Stimulated activated naive CD8-positive, alpha-beta T cell treated with anti-CD3 and anti-CD28 coated beads, Interleukin-15, amount 100 ng/mL, for 72 hours (primary cell): ENCODE results near the gene ARID1B.

Experiments used
- ATAC-seq: fragments of 150-1000 bp; cut with Tn5 transposase; 2 replicates; pipeline ENCODE4 v1.10.0; 2021; ENCODE audit warnings: mild to moderate bottlenecking, moderate library complexity
- DNase-seq, 2 donors: peaks; one replicate each; pipeline ENCODE4 v3.0.0; 2021 to 2022
- H3K27ac Mint-ChIP-seq, 2 donors: one replicate each; pipeline ENCODE4 v1.8.0; 2022; ENCODE audit warnings: mild to moderate bottlenecking in 2 of 2, mixed read lengths in 2 of 2, moderate library complexity in 2 of 2
- H3K27me3 Mint-ChIP-seq: one replicate; pipeline ENCODE4 v1.8.0; 2022; ENCODE audit warnings: mixed read lengths
- H3K4me1 Mint-ChIP-seq: one replicate; pipeline ENCODE4 v1.8.0; 2022; ENCODE audit warnings: mild to moderate bottlenecking, mixed read lengths
- H3K4me3 Mint-ChIP-seq, 2 donors: one replicate each; pipeline ENCODE4 v1.8.0; 2022; ENCODE audit warnings: mild to moderate bottlenecking in 2 of 2, mixed read lengths in 2 of 2, moderate library complexity in 1 of 2
- H3K9me3 Mint-ChIP-seq, 2 donors: one replicate each; pipeline ENCODE4 v1.8.0; 2022; ENCODE audit warnings: mixed read lengths in 2 of 2

Gene ARID1B

DNA sequence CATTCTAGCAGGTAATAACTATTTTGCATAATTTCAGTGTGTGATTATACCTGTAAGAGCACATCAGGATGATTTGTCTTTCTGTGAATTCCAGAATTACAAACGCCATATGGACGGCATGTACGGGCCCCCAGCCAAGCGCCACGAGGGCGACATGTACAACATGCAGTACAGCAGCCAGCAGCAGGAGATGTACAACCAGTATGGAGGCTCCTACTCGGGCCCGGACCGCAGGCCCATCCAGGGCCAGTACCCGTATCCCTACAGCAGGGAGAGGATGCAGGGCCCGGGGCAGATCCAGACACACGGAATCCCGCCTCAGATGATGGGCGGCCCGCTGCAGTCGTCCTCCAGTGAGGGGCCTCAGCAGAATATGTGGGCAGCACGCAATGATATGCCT, 423.4 kb downstream of the ARID1B start:
- no peak for DNase-seq
- Mint-ChIP-seq H3K27me3 (no peaks in the 10 kb centered on the region), H3K9me3 (no peaks in the 10 kb centered on the region), H3K27ac (no peak overlapping the region), H3K4me3 (no peak overlapping the region), H3K4me1 (no peaks in the 10 kb centered on the region)
- ATAC-seq: no peak

DNA sequence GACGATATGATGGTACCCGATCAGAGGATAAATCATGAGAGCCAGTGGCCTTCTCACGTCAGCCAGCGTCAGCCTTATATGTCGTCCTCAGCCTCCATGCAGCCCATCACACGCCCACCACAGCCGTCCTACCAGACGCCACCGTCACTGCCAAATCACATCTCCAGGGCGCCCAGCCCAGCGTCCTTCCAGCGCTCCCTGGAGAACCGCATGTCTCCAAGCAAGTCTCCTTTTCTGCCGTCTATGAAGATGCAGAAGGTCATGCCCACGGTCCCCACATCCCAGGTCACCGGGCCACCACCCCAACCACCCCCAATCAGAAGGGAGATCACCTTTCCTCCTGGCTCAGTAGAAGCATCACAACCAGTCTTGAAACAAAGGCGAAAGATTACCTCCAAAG, 423.9 kb downstream of the ARID1B start:
- H3K27ac Mint-ChIP-seq: peak overlapping the region in 1 of 2 donors; percentile 51
- H3K4me1 Mint-ChIP-seq: no peaks in the 10 kb centered on the region
- H3K9me3 Mint-ChIP-seq: no peaks in the 10 kb centered on the region
- ATAC-seq: no peak
- H3K4me3 Mint-ChIP-seq: no peak overlapping the region
- DNase-seq: no peak
- no peaks in the 10 kb centered on the region for H3K27me3 Mint-ChIP-seq

DNA sequence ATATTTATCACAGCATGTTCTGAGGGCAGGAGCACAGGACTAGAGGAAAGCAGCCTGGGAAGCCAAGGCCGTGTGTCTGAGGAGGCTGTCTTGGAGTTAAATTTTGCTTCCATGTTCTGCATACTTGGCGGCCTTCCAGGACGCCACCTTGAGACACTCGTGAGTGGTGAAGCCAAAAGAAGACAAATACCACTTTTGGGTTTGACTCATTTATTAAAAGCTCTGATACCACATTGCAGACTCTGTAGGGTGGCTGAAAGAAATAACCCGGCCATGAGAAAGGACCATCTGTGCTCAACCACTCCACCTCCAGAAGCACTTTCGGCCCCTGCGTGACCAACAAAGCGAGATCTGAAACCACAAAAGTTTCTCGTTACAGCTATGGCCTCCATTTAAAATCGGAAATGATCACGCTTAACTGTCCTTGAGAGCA, 426.1 kb downstream of the ARID1B start:
- H3K9me3 Mint-ChIP-seq: no peaks in the 10 kb centered on the region
- DNase-seq (no peak), ATAC-seq (no peak)
- no peak overlapping the region for H3K27ac Mint-ChIP-seq
- H3K27me3 Mint-ChIP-seq: no peaks in the 10 kb centered on the region
- H3K4me1 Mint-ChIP-seq: no peaks in the 10 kb centered on the region
- H3K4me3 Mint-ChIP-seq: no peak overlapping the region

DNA sequence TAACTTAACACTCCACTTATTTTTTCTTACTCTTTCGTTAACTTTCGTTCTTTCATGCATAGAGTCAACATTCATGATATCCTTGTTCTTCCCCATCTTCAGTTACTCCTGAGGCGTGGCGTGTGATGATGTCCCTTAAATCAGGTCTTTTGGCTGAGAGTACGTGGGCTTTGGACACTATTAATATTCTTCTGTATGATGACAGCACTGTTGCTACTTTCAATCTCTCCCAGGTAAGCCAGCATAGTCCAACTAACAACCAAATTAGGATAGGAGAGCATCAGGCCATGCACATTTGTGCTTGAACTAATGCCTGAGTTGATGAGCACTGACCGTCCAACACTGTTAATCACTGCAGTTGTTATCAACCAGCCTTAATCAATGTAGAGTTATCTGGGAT, 426.6 kb downstream of the ARID1B start:
- no peak for ATAC-seq
- no peaks in the 10 kb centered on the region for H3K9me3 Mint-ChIP-seq
- no peak overlapping the region for H3K27ac Mint-ChIP-seq
- no peak overlapping the region for H3K4me3 Mint-ChIP-seq
- no peak for DNase-seq
- H3K4me1 Mint-ChIP-seq: no peaks in the 10 kb centered on the region
- H3K27me3 Mint-ChIP-seq: no peaks in the 10 kb centered on the region

DNA sequence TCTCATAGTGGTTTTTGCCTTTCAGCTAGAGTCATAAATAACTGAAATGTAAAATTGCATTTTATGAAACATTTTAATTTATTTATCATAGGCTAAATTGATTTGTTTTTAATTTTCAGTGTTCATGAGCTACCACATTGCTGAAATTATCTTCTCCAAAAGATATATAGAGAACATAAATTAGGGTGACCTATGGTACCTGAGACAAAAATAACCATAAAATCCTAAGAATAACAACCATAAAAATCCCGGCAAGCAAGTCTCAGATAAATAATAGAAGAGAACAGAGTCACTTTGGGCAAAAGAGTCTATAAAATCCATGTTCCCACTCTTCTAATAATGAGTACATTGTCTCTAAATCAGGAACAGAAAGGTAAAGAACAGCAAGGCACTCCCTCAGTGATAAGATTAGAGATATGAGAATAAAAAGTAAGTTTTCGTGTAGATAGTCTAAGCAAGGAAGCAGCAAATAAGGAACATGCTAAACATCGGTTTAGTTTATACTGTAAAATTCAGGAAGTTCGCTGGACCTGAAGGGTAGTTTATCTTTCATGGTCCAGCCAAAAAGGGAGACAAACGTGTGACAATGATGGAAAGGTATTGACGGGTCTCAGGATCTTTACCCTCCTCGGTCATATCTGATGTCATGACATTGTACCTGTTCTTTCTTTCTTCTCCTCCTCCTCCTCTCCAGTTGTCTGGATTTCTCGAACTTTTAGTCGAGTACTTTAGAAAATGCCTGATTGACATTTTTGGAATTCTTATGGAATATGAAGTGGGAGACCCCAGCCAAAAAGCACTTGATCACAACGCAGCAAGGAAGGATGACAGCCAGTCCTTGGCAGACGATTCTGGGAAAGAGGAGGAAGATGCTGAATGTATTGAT, 428.5 kb downstream of the ARID1B start:
- Mint-ChIP-seq H3K4me3 (no peak overlapping the region), H3K27ac (peak overlapping the region in 1 of 2 donors; percentile 48), H3K27me3 (no peaks in the 10 kb centered on the region), H3K4me1 (no peaks in the 10 kb centered on the region), H3K9me3 (no peaks in the 10 kb centered on the region)
- DNase-seq: no peak
- no peak for ATAC-seq

DNA sequence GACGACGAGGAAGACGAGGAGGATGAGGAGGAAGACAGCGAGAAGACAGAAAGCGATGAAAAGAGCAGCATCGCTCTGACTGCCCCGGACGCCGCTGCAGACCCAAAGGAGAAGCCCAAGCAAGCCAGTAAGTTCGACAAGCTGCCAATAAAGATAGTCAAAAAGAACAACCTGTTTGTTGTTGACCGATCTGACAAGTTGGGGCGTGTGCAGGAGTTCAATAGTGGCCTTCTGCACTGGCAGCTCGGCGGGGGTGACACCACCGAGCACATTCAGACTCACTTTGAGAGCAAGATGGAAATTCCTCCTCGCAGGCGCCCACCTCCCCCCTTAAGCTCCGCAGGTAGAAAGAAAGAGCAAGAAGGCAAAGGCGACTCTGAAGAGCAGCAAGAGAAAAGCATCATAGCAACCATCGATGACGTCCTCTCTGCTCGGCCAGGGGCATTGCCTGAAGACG, 429.2 kb downstream of the ARID1B start:
- no peak for ATAC-seq
- no peak for DNase-seq
- H3K4me1 Mint-ChIP-seq: no peaks in the 10 kb centered on the region
- peak overlapping the region in 1 of 2 donors; percentile 8 for H3K27ac Mint-ChIP-seq
- H3K4me3 Mint-ChIP-seq: no peak overlapping the region
- H3K27me3 Mint-ChIP-seq: no peaks in the 10 kb centered on the region
- no peaks in the 10 kb centered on the region for H3K9me3 Mint-ChIP-seq

DNA sequence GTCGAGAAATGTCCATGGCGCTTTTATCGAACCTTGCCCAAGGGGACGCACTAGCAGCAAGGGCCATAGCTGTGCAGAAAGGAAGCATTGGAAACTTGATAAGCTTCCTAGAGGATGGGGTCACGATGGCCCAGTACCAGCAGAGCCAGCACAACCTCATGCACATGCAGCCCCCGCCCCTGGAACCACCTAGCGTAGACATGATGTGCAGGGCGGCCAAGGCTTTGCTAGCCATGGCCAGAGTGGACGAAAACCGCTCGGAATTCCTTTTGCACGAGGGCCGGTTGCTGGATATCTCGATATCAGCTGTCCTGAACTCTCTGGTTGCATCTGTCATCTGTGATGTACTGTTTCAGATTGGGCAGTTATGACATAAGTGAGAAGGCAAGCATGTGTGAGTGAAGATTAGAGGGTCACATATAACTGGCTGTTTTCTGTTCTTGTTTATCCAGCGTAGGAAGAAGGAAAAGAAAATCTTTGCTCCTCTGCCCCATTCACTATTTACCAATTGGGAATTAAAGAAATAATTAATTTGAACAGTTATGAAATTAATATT, 430.4 kb downstream of the ARID1B start:
- H3K27ac Mint-ChIP-seq: peak overlapping the region in 1 of 2 donors; percentile 21
- no peaks in the 10 kb centered on the region for H3K9me3 Mint-ChIP-seq
- H3K27me3 Mint-ChIP-seq: no peaks in the 10 kb centered on the region
- DNase-seq (no peak), ATAC-seq (no peak)
- no peaks in the 10 kb centered on the region for H3K4me1 Mint-ChIP-seq
- H3K4me3 Mint-ChIP-seq: no peak overlapping the region

DNA sequence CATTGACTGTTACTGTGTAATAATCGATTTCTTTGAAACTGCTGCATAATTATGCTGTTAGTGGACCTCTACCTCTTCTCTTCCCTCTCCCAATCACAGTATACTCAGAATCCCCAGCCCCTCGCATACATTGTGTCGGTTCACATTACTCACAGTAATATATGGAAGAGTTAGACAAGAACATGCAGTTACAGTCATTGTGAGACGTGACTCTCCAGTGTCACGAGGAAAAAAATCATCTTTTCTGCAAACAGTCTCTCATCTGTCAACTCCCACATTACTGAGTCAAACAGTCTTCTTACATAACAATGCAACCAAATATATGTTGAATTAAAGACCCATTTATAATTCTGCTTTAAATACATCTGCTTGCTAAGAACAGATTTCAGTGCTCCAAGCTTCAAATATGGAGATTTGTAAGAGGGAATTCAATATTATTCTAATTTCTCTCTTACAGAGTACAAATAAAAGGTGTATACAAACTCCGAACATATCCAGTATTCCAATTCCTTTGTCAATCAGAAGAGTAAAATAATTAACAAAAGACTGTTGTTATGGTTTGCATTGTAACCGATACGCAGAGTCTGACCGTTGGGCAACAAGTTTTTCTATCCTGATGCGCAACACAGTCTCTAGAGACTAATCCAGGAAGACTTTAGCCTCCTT, 432.8 kb downstream of the ARID1B start:
- no peak for ATAC-seq
- Mint-ChIP-seq H3K27me3 (no peaks in the 10 kb centered on the region), H3K4me3 (no peak overlapping the region), H3K9me3 (no peaks in the 10 kb centered on the region), H3K4me1 (no peaks in the 10 kb centered on the region), H3K27ac (no peak overlapping the region)
- no peak for DNase-seq

DNA sequence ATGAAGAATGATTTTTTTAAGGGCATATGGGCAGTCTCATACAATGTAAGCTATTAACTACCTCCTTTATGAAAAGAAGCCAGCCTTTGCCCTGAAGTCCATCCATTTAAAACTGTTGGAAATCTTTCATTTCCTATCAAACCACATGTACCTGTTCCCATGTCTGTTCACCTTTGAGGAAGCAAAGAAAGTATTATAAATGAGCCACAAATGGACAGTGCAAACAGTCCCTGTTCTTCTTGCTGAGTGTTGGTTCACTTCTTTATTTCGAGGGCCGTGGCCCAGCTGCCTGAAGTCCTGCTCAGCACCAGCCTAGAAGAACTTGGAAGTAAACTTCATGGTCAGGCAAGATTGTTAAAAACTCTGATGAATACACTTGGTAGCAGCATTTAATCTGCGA, 433.8 kb downstream of the ARID1B start:
- Mint-ChIP-seq H3K4me1 (no peaks in the 10 kb centered on the region), H3K9me3 (no peaks in the 10 kb centered on the region), H3K27ac (no peak overlapping the region), H3K27me3 (no peaks in the 10 kb centered on the region), H3K4me3 (no peak overlapping the region)
- DNase-seq: no peak
- ATAC-seq: no peak

DNA sequence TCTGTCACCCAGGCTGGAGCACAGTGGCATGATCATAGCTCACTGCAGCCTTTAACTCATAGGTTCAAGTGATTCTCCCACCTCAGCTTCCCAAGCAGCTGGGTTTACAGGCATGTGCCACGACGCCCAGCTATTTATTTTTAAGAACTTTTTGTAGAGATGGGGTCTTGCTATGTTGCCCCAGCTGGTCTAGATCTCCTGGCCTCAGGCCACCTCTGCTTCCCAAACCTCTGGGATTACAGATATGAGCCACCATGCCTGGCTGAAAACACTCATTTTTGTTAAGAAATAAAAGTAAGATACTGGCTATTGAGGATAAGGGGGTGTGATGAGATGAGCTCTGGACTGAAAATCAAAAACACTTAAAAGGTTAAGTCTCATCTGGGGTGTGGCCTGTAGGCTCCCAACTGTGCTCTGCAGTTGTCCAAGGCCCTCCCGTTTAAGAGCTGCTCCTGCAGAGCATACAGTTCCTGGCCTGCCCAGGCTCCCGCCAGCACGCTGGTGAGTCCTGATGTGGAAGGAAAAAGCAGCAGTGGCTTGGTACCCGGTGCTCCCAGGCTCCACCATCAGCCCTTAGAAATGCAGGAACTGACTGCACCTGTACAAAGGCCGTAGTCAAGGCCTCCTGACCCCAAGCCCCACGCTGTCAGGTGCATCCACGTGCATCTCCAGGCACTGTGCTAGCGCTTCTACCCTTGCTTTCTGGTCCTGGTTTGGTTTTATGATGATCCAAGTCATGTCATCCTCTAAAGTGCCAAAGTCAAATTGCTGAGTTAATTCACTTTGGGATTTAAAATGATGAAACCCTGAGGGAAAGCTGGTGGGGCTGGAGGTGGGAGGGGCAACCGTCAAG, 434.7 kb downstream of the ARID1B start:
- ATAC-seq: no peak
- peak overlapping the region in 1 of 2 donors; percentile 34 for H3K27ac Mint-ChIP-seq
- no peaks in the 10 kb centered on the region for H3K9me3 Mint-ChIP-seq

DNA sequence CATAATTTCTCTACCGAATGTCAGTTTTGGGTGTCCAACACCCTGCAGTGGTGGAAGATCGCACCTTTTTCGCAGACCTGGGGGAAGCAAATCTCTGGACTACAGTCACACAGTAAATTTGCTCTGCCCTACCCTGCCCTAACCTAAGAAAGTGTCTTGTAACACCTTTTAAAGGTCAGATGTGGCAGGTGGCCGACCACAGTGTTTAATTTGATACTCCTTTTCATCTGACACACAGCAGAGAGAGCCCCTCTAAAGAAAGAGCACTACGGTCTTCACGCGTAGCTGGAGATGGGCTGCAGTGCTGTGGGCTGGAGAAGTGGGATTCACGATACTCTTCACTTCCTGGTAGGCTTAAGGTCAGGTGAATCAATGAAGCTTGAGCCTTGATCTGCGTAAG, 436.2 kb downstream of the ARID1B start:
- DNase-seq: no peak
- H3K27me3 Mint-ChIP-seq: no peaks in the 10 kb centered on the region
- no peak overlapping the region for H3K4me3 Mint-ChIP-seq
- H3K27ac Mint-ChIP-seq: peak overlapping the region in 1 of 2 donors; percentile 28
- ATAC-seq: no peak
- H3K9me3 Mint-ChIP-seq: no peaks in the 10 kb centered on the region
- H3K4me1 Mint-ChIP-seq: no peaks in the 10 kb centered on the region

More for the DNA sequence above, 434.7 kb downstream of the ARID1B start:
- no peak for DNase-seq
- Mint-ChIP-seq H3K4me1 (no peaks in the 10 kb centered on the region), H3K27me3 (no peaks in the 10 kb centered on the region), H3K4me3 (no peak overlapping the region)

DNA sequence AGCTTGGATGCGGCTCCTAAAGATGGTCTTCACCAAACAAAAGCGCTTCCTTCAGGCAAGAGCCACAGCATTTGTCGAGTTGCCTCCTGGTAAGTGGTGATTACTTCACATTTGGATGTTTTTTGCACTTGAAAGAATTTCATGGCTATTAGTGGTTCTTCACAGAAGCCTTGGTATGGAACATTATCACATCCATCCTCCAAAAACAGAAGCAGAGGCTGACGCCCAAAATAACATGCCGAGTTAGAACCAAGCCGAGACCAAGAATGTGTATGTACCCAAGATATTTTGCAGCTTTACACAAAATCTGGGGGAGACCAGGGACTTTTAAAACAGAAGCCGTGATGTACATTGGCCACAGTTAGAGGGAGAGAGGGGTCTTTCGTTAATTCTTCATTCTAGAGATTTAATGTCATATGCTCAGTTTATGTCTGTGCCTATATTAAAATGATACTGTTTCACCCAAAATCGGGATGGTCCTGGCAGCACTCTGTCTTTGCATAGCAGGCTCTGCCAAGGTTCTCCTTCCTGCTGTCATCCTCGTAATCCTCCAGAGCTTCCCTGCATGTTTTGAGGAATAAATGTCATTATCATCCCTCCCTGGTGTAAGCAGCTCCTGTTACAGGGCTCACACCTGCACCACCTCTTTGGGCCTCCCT, 436.9 kb downstream of the ARID1B start:
- no peak for DNase-seq
- no peak for ATAC-seq
- no peaks in the 10 kb centered on the region for H3K27me3 Mint-ChIP-seq
- H3K4me3 Mint-ChIP-seq: no peak overlapping the region
- no peaks in the 10 kb centered on the region for H3K4me1 Mint-ChIP-seq
- no peak overlapping the region for H3K27ac Mint-ChIP-seq
- no peaks in the 10 kb centered on the region for H3K9me3 Mint-ChIP-seq

DNA sequence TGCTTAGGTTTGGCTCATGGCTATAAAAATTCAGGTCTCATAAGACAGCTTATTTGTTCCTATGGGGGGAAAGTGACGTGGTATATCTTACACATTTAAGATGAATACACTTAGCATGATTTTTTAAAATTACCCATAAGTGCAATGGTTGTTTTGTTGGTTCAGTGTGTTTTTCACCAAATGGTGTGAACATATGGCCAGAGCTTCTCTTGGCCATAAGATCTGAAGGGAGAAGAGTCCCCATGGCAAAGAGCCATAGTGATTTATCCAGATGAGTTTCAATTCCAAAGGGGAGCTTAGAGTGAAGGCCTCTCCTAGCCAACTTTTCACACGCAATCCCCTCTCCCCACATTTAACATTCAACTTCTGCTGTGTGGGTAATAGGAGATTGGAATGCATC, 438.5 kb downstream of the ARID1B start:
- no peaks in the 10 kb centered on the region for H3K27me3 Mint-ChIP-seq
- ATAC-seq: no peak
- peaks cover 3% of the 10 kb centered on the region for H3K4me1 Mint-ChIP-seq
- no peaks in the 10 kb centered on the region for H3K9me3 Mint-ChIP-seq
- H3K4me3 Mint-ChIP-seq: no peak overlapping the region
- DNase-seq: no peak
- H3K27ac Mint-ChIP-seq: no peak overlapping the region

DNA sequence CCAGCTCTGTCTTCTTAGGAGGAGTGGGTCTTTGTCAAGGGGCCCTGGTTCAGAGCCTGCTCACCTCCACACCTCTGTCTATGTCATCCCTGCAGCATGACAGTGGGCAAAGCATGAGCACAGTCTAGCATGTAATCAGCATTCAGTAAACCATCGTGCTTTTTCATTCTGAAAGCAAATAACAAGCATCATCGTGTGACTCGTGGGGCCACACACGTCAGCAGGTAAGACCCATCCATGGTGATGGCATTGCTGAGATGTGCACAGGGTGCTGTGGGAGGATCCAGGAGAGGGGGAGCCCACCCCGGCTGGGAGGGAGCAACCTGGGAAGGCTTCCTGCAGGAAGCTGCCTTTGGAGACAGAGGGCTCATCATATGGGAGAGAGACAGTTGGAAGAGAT, 439.4 kb downstream of the ARID1B start:
- Mint-ChIP-seq H3K9me3 (no peaks in the 10 kb centered on the region), H3K4me3 (no peak overlapping the region), H3K27ac (peak overlapping the region in 1 of 2 donors; percentile 2), H3K4me1 (peaks cover 12% of the 10 kb centered on the region), H3K27me3 (no peaks in the 10 kb centered on the region)
- no peak for ATAC-seq
- DNase-seq: no peak
